ENCODE measurements around the gene SLC25A19. TPM values are rescaled to one million over a fixed set of nuclear protein-coding genes. Genes with fewer than 3 reads are reported as not detected.
A peak's percentile ranks its signal among the peaks of the same experiment; 100 is the strongest.

Gene SLC25A19
- total RNA-seq, 3 donors from 2014 or later (not counting 1 experiment from before 2014, with no cell fraction given), result 12.1 to 17.7 (median 14.8) TPM

DNA sequence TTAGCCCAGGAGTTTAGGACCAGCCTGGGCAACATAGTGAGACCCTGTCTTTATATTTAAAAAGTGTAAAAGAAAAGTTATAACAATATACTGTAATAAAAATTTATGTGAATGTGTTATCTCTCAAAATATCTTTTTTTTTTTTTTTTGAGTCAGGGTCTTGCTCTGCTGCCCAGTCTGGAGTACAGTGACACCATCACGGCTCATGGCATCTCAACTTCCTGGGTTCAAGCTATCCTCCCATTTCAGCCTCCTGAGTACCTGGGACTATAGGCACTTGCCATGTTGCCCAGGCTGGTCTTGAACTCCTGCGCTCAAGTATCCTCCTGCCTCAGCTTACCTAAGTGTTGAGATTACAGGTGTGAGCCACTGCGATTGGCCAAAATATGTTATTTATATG, 45.5 kb upstream of the SLC25A19 start:
- Histone ChIP-seq H3K4me3 (ENCODE audit: low read length) (no peak overlapping the region), H3K36me3 (ENCODE audit: control insufficient read depth, insufficient read depth, low read length) (peaks cover 10% of the 10 kb centered on the region), H3K27me3 (ENCODE audit: control insufficient read depth, insufficient read depth, low read length) (no peaks in the 10 kb centered on the region), H3K27ac (ENCODE audit: low read length) (no peak overlapping the region), H3K9me3 (ENCODE audit: control insufficient read depth, insufficient read depth, low read length) (no peaks in the 10 kb centered on the region), H3K4me1 (ENCODE audit: control insufficient read depth, insufficient read depth, low read length) (peaks cover 41% of the 10 kb centered on the region)
- H3K4me1 Mint-ChIP-seq, result peaks cover 35 to 46% of the 10 kb centered on the region in 2 donors
- no peaks in the 10 kb centered on the region for H3K27me3 Mint-ChIP-seq (ENCODE audit: low read depth in 2 of 2)
- 96% methylated on average over 3 of the region's 3 CpGs for WGBS (ENCODE audit: insufficient coverage)
- H3K27ac Mint-ChIP-seq, result peak overlapping the region in 1 of 2 donors; percentile 24
- no peak overlapping the region for H3K4me3 Mint-ChIP-seq
- TF ChIP-seq, protein P1, sequence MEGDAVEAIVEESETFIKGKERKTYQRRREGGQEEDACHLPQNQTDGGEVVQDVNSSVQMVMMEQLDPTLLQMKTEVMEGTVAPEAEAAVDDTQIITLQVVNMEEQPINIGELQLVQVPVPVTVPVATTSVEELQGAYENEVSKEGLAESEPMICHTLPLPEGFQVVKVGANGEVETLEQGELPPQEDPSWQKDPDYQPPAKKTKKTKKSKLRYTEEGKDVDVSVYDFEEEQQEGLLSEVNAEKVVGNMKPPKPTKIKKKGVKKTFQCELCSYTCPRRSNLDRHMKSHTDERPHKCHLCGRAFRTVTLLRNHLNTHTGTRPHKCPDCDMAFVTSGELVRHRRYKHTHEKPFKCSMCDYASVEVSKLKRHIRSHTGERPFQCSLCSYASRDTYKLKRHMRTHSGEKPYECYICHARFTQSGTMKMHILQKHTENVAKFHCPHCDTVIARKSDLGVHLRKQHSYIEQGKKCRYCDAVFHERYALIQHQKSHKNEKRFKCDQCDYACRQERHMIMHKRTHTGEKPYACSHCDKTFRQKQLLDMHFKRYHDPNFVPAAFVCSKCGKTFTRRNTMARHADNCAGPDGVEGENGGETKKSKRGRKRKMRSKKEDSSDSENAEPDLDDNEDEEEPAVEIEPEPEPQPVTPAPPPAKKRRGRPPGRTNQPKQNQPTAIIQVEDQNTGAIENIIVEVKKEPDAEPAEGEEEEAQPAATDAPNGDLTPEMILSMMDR (IDR thresholded peaks at IDR 0.05), result no peak
- H3K36me3 Mint-ChIP-seq, result no peaks in the 10 kb centered on the region
- no peak for ATAC-seq
- intact Hi-C loops (cut with micrococcal nuclease), result no loop called here
- no peaks in the 10 kb centered on the region for H3K9me3 Mint-ChIP-seq
- no peak for DNase-seq

- Mint-ChIP-seq H3K4me1 (peaks cover 23 to 26% of the 10 kb centered on the region in 2 donors), H3K4me3 (no peak overlapping the region), H3K36me3 (no peaks in the 10 kb centered on the region), H3K9me3 (no peaks in the 10 kb centered on the region), H3K27ac (no peak overlapping the region), H3K27me3 (ENCODE audit: low read depth in 2 of 2) (no peaks in the 10 kb centered on the region)
- H3K36me3 ChIP-seq (ENCODE audit: control insufficient read depth, insufficient read depth, low read length), result peaks cover 10% of the 10 kb centered on the region
- WGBS (ENCODE audit: insufficient coverage), result 64% methylated on average over 6 of the region's 6 CpGs
- H3K27me3 ChIP-seq (ENCODE audit: control insufficient read depth, insufficient read depth, low read length), result no peaks in the 10 kb centered on the region
- no peak overlapping the region for H3K4me3 ChIP-seq (ENCODE audit: low read length)
- no peaks in the 10 kb centered on the region for H3K9me3 ChIP-seq (ENCODE audit: control insufficient read depth, insufficient read depth, low read length)
- no peak for ATAC-seq
- H3K4me1 ChIP-seq (ENCODE audit: control insufficient read depth, insufficient read depth, low read length), result peaks cover 19% of the 10 kb centered on the region
- no peak for DNase-seq
- H3K27ac ChIP-seq (ENCODE audit: low read length), result no peak overlapping the region
- TF ChIP-seq, protein P1 (IDR thresholded peaks at IDR 0.05), result no peak
- intact Hi-C loops (cut with micrococcal nuclease), result no loop called here
Observed at GRCh38 chr17:75331671-75332070, 42.4 kb upstream of the SLC25A19 start.

GRCh38 chr17:75327757-75328156, 38.5 kb upstream of the SLC25A19 start:
- no peak overlapping the region for H3K4me3 Mint-ChIP-seq
- H3K4me1 ChIP-seq (ENCODE audit: control insufficient read depth, insufficient read depth, low read length), result peaks cover 34% of the 10 kb centered on the region
- H3K27ac ChIP-seq (ENCODE audit: low read length), result no peak overlapping the region
- ATAC-seq (no peak), DNase-seq (no peak)
- intact Hi-C loops (cut with micrococcal nuclease), result no loop called here
- H3K4me3 ChIP-seq (ENCODE audit: low read length), result no peak overlapping the region
- no peaks in the 10 kb centered on the region for H3K9me3 ChIP-seq (ENCODE audit: control insufficient read depth, insufficient read depth, low read length)
- no peaks in the 10 kb centered on the region for H3K27me3 Mint-ChIP-seq (ENCODE audit: low read depth in 2 of 2)
- TF ChIP-seq, protein P1 (IDR thresholded peaks at IDR 0.05), result no peak
- no peaks in the 10 kb centered on the region for H3K27me3 ChIP-seq (ENCODE audit: control insufficient read depth, insufficient read depth, low read length)
- no peaks in the 10 kb centered on the region for H3K36me3 Mint-ChIP-seq
- peak overlapping the region; percentile 24 to 43 for H3K27ac Mint-ChIP-seq
- H3K9me3 Mint-ChIP-seq, result no peaks in the 10 kb centered on the region
- no CpG with 5 or more reads among the region's 2 CpGs for WGBS (ENCODE audit: insufficient coverage)
- H3K4me1 Mint-ChIP-seq, result peaks cover 16 to 20% of the 10 kb centered on the region in 2 donors
- H3K36me3 ChIP-seq (ENCODE audit: control insufficient read depth, insufficient read depth, low read length), result peaks cover 12% of the 10 kb centered on the region

GRCh38 chr17:75326226-75326848, 37.1 kb upstream of the SLC25A19 start:
- Mint-ChIP-seq H3K9me3 (no peaks in the 10 kb centered on the region), H3K27me3 (ENCODE audit: low read depth in 2 of 2) (no peaks in the 10 kb centered on the region), H3K27ac (peak overlapping the region; percentile 66 to 73), H3K4me1 (peaks cover 16 to 20% of the 10 kb centered on the region in 2 donors), H3K4me3 (peak overlapping the region; percentile 9), H3K36me3 (no peaks in the 10 kb centered on the region)
- TF ChIP-seq, protein P1 (IDR thresholded peaks at IDR 0.05), result no peak
- Histone ChIP-seq H3K9me3 (ENCODE audit: control insufficient read depth, insufficient read depth, low read length) (no peaks in the 10 kb centered on the region), H3K4me1 (ENCODE audit: control insufficient read depth, insufficient read depth, low read length) (peaks cover 33% of the 10 kb centered on the region), H3K27me3 (ENCODE audit: control insufficient read depth, insufficient read depth, low read length) (no peaks in the 10 kb centered on the region), H3K36me3 (ENCODE audit: control insufficient read depth, insufficient read depth, low read length) (peaks cover 12% of the 10 kb centered on the region), H3K27ac (ENCODE audit: low read length) (peak overlapping the region; percentile 41), H3K4me3 (ENCODE audit: low read length) (no peak overlapping the region)
- 40% methylated on average over 5 of the region's 5 CpGs for WGBS (ENCODE audit: insufficient coverage)
- DNase-seq (no peak), ATAC-seq (no peak)
- intact Hi-C loops (cut with micrococcal nuclease), result no loop called here

Measured in natural killer cell (primary cell).